BJ (cell line): ENCODE measurements around the gene SBK3. TPM values are rescaled to one million over a fixed set of nuclear protein-coding genes. Genes with fewer than 3 reads are reported as not detected.

ENCODE experiments used
- CTCF ChIA-PET: fragments of 350-600 bp; formaldehyde crosslinking; extraction: SDS; loops from one replicate; lab custom pipeline; 2021; ENCODE audit warnings: antibody characterized with exemption, inconsistent platforms; lab: Yijun Ruan, JAX
- POLR2A ChIA-PET: fragments of 300-600 bp; sonication (Branson Sonifier 250); formaldehyde crosslinking; extraction: SDS; loops from one replicate; lab custom pipeline; 2021; ENCODE audit warnings: antibody characterized with exemption; lab: Charles Lee
- DNase-seq: peaks from one replicate; pipeline ENCODE4 v3.0.0-alpha.2; 2011; ENCODE audit warnings: low read depth
- H3K27me3 ChIP-seq: 2 replicates; pipeline ENCODE4 v1.6.0; 2011; ENCODE audit warnings: low read length; ENCODE audit not compliant: control insufficient read depth, insufficient read depth
- H3K36me3 ChIP-seq: 2 replicates; pipeline ENCODE4 v1.5.1; 2011; ENCODE audit warnings: low read length; ENCODE audit not compliant: control insufficient read depth, insufficient read depth
- H3K4me3 ChIP-seq: 2 replicates; pipeline ENCODE4 v1.5.1; 2011; ENCODE audit warnings: low read depth, mild to moderate bottlenecking, control low read depth, low read length
- CTCF ChIP-seq: IDR thresholded peaks from 2 replicates; pipeline ENCODE4 v1.5.1; 2011; ENCODE audit warnings: low read depth, mild to moderate bottlenecking, control low read depth, inconsistent platforms, low read length, moderate library complexity; ENCODE audit not compliant: insufficient read depth
- polyA plus RNA-seq: library from polyadenylated mRNA; depleted of rRNA; stranded (reverse); fragments of >200 nt; gene quantifications from 2 replicates; pipeline ENCODE4 v1.2.3, GENCODE V29; 2011

Gene SBK3
- polyA plus RNA-seq, 1 experiment, result 0.11 TPM

DNA sequence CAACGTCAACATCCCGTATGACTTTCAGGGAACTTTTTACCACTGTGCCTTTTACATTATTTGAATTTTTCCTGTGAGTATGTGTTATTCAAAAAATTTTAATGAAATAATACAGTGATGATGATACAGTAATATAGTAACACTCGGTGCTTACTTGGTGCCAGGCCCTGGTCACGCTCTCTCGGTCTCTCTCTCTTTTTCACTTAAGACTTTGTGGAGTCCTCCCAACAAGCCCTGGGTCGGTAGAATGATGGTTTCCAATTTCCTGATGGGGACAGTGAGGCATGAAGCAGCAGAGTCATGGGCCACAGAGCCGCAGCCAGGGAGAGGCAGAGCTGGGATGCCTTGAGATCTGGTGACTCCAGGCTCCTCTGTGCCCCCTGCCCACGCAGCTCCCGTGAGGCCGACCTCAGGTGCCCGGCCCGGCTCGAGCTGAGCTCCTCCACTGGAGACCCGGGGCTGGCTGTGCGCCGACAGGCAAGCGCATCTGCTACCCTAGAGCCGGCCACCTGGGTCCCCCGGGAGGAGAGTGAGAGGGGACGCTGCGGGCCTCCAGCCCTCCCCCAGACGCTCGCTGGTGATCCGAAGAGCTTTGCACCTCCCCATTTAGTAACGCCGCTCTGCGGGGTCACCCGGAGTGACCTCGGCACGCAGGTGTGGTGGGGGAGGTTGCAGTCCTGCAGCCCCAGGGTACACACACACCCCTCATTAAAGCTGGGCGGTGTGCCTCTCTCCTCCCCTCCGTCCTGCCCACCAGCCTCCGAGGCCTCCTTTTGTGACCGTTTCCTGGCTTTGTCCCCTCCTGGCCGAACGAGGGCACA is 4.4 kb upstream of the SBK3 start:
- no peak for TF ChIP-seq CTCF
- Histone ChIP-seq H3K4me3 (peak overlapping the region; percentile 7), H3K27me3 (no peaks in the 10 kb centered on the region), H3K36me3 (no peaks in the 10 kb centered on the region)
- DNase-seq, result peak; percentile 92
- CTCF ChIA-PET, result interaction anchor here (1.3 kb wide), 1 partner anchor 409 kb away, joined by 3 read pairs; no protein-coding TSS in a partner anchor
- POLR2A ChIA-PET, result interaction anchor here (0.6 kb wide), 1 partner anchor 360 kb away, joined by 3 read pairs; no protein-coding TSS in a partner anchor

GRCh38 chr19:55546822-55547614 is 1.7 kb upstream of the SBK3 start:
- Histone ChIP-seq H3K27me3 (no peaks in the 10 kb centered on the region), H3K4me3 (no peak overlapping the region), H3K36me3 (no peaks in the 10 kb centered on the region)
- CTCF ChIA-PET, result interaction anchor here (0.6 to 1.6 kb wide), 4 partner anchors 18 to 107 kb away, joined by 3 to 5 read pairs (median 3); no protein-coding TSS in a partner anchor
- TF ChIP-seq CTCF, result no peak
- POLR2A ChIA-PET, result interaction anchor here (0.5 kb wide), 1 partner anchor 105 kb away, joined by 8 read pairs; no protein-coding TSS in a partner anchor
- DNase-seq, result peak; percentile 27

DNA sequence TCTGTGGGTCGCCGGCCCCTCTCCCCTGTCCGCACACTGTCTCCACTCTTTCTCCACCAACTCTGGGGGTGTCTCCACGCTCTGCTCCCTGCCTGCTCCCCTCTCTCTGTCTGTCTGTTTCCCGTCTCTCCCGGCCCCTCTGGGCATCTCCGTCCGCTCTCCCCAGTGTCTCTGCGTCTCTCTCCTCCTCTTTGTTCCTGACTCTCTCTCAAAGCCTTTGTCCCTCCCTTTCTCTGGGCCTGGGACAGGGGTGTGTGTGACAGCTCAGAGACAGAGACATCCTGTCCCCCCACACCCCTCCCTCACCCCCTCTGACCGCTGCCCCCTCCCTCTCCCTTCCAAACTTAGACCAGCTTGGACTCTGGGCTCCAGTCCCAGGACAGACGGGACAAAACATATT is 668 bp upstream of the SBK3 start:
- no peak for DNase-seq
- H3K36me3 ChIP-seq, result no peaks in the 10 kb centered on the region
- no peak for TF ChIP-seq CTCF
- no peaks in the 10 kb centered on the region for H3K27me3 ChIP-seq
- CTCF ChIA-PET, result interaction anchor here (0.5 to 1.4 kb wide), 3 partner anchors 31 to 79 kb away, joined by 3 to 5 read pairs (median 3); no protein-coding TSS in a partner anchor
- H3K4me3 ChIP-seq, result no peak overlapping the region
- POLR2A ChIA-PET, result interaction anchor here (0.6 kb wide), 1 partner anchor 31 kb away, joined by 7 read pairs; no protein-coding TSS in a partner anchor

DNA sequence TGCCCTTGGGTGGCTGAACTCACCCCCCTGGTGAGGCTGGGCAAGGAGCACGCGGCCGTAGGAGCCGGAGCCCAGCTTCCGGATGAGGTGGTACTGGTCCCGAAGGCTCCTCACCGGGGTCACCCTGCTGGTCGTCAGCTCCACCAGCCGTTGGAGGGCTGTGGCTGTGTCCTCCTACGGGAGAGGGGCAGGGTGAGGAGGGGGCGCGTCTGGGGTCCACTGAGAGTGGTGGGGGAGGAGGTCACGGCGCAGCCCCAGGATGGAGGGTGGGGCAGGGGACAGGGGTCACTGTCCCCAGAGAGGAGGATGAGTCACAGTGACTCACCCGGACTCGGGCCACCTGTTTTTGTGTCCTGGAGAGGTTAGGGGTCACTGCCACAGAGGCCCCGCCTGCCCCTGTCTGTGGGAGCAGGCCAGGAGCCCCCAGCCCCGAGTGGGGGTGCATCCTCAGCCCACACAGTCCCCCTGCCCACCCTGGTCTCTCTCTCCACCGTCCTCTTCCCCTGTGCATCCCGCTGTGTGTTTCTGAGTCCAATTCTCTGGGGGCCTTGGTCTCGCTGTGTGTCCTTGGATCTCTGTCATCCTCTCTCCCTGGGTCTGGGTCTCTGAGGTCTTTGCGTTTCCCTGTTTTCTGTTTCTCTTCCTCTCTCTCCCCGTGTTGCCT is 435 bp downstream of the SBK3 start:
- no peak for DNase-seq
- ChIA-PET CTCF (no interaction called here), POLR2A (no interaction called here)
- Histone ChIP-seq H3K27me3 (no peaks in the 10 kb centered on the region), H3K36me3 (no peaks in the 10 kb centered on the region), H3K4me3 (no peak overlapping the region)
- TF ChIP-seq CTCF, result no peak
